GM21717 (cell line): ENCODE measurements around the gene MAP2K7.
"Not testable (repeated sequence)": the region's sequence is repeated elsewhere in the genome, so short reads cannot be mapped to it uniquely, and the experiment has no call there.

Experiments
- ATAC-seq: cut with Tn5 transposase; IDR thresholded peaks from one replicate; pipeline ENCODE4 v1.9.1; 2021; ENCODE audit warnings: mild to moderate bottlenecking, moderate library complexity; ENCODE audit not compliant: unreplicated experiment

Gene MAP2K7

DNA sequence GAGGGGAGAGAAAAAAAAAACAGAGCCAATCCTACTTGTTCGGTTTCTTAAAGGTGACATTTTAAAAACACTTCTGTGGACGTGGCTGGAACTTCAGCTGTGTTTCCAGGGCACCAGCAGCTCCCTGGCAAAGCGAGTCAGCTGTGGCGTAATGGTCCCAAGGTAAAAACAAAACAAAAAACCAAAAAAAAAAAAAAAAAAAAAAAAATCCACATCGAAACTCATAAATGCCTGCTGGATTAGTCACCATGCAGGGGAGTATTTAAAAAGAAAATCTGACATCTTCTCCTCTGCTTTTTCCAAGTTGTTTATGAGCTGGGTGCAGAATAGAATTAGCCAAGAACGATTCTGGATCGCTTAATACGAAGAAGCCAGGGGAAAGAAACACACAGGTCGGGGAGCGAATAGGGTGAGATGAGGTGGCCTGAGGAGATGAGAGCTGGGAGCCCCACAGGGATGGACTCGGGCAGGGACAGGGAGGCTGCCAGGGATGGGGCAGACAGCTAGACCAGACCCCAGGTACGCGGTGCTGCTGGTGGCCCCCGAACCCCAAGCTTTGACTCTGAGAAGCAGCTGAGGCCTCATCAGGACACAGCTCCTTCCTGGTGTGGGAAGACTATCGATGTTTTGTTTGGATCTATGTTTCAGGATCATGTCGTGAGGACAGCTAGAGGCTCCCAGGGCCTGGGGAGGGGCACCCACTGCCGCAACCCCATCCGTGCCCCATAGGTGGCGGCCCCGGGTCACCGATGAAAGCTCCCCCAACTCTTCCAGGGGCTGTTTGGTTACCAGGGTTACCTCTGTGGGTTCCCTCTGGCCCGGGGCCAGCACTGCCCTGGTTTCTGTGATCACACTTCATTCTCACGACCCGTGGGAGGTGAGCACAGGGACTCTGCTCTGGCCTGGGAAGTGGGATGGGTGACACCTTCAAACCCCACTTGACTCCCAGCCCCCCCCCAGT, 25.3 kb downstream of the MAP2K7 start:
- no peak for ATAC-seq

DNA sequence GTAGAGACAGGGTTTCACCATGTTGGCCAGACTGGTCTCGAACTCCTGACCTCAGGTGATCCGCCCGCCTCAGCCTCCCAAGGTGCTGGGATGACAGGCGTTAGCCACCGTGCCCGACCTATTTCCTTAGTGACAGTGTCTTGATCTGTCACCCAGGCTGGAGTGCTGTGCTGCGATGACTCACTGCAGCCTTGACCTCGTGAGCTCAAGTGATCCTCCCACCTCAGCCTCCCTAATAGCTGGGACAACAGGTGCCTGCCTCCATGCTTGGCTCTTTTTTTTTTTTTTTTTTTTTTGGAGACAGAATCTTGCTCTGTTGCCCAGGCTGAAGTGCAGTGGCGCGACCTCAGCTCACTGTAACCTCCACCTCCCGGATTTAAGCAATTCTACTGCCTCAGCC, 26.4 kb downstream of the MAP2K7 start:
- not testable (repeated sequence) for ATAC-seq

DNA sequence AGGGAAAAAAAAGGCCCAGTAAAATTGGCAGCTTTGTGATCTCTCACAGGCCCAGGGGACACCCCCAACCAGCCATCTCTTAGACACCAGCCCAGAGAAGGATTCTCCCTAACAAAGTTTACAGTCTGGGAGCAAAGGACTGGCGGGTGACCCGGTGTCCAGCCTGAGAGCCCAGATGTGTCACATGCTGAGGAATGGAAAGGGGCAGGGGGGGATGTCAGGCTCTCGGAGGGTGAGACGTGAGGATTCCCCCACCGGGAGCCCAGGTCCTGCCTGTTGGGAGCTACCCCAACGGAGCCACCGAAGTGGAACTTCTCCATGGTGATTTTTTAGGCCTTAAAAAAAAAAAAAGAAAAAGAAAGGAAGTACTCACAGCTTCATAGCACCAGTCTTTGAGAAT, 27.1 kb downstream of the MAP2K7 start:
- no peak for ATAC-seq

DNA sequence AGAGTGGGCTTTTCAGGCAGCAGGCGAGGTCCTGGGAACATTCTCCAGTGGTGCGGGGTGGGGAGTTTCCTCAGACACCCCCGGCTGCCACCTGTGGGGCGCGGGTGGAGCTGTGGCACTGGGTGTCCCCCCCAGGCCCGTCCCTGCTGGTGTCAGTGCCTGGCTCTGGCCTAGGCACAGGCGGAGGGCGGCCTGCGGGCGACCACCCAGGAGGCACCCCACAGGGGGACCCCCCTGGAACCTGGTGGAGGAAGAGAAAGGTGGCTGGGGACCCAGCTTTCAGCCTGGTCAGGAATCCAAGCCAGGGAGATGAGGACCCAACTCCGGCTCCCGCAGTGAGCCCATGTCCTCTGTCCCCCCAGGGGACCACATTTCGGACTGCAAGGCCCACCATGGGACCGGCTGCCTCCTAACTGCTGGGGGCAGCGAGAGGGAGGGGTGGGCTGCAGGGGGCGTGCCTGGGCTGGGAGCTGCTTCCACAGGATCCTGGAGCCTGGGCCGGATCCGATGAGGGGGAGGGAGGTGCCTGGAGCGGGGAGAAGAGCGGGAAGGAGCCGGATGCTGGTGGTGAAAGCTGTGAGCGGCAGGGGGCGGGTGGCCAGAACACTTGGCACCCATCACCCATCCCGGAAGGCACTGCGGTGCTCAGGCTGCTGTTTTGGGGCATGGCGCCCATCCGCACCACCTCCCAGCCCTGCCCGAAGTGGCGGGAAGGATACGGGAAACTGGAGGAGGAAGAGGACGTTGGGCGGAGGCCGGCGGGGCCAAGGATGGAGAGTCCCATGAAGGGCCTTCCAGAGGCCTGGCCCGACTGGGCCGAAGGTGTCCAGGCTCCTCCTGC, 27.8 kb downstream of the MAP2K7 start:
- ATAC-seq, result no peak

DNA sequence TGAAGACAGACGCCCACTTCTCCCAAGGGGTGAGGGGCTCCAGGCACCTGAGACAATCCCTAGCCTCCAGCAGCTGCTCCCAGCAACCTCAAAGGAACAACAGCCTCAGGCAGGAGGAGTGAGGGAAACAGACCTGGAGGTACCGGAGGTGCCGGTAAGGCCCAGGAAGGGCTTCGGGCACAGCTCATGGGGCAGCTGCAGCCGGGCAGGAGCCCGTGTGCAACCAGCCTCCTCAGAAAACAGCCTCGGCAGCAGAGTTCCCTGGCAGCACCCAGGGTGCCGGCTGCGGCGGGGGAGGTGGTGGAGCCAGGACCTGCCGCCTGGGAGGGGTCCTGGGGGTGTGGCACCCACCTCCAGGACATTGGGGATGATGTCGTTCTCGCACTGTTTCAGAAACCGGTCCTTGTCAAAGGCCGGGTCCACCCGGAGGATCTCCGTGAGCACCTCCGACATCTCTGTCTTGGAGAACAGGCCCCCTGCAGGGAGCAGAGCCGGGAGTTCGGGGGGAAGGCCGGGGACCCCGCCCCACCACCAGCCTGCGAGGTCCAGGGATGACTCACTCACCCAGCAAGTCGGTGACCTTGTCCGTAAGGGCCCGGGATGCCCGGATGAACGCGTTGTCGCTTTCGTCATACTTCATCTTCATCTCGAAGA, 28.7 kb downstream of the MAP2K7 start:
- ATAC-seq, result no peak

DNA sequence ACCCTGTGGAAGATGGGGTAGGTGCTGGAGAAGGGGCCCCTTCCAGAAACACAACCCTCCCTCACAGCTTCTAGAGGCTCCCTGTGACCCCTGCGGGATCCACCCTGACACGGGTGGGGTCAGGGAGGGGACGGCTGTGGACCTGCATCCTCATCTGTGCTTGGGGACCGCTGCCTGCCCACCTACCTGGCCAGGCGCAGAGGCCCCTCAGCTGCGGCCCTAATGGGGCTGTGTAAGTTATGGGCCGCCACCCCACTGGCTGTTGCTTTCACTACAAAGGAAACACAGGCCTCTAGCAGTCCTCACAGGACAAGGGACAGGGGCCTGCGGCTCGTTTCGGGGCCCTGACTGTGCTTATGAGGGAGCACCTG, 29.2 kb downstream of the MAP2K7 start:
- ATAC-seq, result no peak

DNA sequence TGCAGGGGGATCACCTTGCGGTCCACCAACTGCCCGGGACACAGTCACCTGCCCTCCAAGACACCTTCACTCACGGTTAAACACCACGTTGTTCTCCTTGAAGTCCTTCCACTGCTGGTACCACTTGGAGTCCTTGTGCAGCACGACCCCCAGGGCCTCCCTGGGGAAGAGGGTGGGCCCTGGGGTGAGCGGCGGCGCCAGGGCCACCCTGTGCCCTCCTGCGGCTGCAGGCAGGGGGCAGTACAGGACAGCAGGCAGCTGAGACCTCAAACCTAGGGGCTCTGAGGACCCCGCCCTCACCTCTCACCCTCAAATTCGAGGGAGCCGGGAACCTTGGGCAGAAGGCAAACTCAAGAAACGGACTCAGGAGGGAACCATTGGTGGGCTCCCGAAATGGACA, 29.7 kb downstream of the MAP2K7 start:
- ATAC-seq, result no peak

DNA sequence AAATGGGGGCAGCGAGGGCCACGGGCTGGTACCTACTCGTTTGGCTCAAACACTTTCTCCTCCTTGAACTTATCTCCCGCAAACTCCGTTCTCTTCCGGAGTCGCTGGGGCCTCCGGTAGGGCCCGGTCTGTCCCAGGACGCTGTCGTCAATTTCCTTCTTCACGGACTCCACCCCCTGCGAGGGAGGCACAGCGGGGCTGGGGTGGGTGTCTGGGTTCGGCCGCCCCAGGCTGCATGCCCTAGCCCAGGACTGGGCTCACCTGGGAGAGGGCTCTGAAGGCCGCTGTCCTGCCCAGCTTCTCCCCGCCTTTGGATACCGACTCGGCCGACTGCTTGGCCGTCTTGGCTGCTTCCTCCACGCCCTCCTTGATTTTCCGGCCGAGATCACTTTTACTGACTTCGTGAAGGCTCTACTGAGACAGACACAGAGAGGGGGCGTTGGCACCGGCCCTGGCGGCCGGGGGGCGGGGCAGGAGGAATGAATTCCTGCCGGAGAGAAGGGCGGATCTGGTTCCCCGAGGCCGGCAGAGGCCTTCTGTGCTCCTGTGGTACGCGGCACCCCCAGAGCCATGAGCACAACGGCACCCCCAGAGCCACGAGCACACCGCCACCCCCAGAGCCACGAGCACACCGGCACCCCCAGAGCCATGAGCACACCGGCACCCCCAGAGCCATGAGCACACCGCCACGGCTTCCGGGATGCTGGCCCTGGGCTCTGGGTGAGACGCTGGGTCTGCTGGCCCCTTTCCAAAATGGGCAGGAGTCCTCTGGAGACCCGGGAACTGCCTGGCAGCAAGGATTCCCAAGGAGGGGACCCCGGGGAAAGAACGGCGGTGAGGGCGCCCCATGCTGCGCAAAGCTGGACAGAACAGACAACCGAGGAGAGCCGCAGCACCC, 30.4 kb downstream of the MAP2K7 start:
- ATAC-seq, result no peak

DNA sequence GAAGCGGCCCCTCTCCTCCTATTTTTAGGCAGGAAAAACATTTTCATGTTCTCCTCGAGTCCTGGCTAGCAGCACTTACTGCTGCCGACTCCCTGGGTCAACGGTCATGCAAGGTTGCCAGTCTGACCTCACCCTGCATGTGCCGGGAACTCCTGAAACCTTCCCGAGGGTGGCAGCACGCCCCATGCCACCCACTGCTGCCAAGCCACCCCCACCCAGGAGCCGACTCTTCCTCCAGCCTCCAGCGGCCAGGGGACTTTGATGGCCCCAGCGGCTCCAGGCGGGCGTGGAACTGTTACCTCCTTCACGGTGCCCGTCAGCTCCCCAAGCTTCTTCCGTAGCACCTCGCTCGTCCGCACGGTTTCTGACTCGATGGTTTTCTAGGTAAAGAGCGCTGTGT, 31.1 kb downstream of the MAP2K7 start:
- ATAC-seq, result no peak

DNA sequence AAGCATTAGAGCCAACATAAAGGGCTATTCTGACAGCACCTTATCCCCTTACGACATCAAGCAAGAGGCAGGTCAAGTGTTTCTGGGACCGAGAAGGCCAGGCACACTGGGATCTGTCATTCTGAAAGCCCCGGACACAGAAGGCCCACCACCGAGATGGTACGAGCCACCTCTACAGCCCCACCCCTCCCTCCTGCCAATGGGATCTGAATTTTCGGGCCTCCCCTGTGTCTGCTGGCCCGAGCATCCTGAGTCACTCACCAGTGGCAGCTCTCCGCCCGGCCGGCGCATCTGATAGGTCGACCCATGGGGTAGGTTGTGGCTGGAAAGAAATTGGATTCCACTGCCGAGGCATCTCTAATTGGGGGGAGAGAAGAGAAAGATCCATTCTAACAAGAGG, 37.2 kb downstream of the MAP2K7 start:
- no peak for ATAC-seq

DNA sequence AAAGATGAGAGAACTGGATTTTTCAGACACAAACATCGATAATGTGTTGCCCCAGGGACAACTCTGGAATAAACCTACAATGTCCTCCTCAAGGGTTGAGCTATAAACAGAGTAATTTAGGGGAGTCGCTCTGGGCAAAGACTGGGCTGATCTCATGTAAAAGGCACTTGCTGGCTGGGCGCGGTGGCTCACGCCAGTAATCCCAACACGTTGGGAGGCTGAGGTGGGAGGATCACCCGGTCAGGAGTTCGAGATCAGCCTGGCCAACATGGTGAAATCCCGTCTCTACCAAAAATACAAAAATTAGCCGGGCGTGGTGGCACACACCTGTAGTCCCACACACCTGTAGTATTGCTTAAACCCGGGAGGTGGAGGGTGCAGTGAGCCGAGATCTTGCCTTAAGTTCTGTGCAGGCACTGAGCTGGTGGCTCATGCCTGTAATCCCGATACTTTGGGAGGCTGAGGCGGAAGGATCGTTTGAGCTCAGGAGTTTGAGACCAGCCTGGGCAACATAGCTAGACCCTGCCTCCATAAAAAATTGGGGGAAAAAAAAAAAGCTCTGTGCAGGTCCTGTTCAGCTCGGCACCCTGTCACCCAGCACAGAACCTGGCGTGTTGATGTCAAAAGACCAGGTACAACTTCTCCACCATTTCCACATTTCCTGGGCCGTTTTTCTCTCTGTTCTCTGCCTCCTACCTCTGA, 38.4 kb downstream of the MAP2K7 start:
- no peak for ATAC-seq

DNA sequence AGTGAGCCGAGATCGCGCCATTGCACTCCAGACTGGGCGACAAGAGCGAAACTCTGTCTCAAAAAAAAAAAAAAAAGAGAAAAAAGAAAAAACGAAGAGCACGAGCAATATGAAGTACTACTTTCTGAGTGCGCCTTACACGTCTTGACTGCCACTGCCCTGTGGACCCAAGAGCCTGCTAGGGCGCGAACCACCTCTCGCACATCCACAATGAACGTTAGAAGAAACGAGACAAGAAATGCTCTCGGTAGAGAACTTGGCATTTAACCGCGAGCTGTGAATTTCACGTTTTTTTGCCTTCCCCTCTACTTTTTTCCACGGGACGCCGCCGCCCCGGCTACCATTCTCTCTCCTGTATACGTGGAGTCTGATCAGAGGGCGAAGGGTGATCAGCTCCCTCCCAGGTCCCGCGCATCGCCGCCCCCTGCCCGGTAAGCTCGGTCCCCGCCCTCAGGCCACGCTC, 39.3 kb downstream of the MAP2K7 start:
- peak; percentile 12 for ATAC-seq

DNA sequence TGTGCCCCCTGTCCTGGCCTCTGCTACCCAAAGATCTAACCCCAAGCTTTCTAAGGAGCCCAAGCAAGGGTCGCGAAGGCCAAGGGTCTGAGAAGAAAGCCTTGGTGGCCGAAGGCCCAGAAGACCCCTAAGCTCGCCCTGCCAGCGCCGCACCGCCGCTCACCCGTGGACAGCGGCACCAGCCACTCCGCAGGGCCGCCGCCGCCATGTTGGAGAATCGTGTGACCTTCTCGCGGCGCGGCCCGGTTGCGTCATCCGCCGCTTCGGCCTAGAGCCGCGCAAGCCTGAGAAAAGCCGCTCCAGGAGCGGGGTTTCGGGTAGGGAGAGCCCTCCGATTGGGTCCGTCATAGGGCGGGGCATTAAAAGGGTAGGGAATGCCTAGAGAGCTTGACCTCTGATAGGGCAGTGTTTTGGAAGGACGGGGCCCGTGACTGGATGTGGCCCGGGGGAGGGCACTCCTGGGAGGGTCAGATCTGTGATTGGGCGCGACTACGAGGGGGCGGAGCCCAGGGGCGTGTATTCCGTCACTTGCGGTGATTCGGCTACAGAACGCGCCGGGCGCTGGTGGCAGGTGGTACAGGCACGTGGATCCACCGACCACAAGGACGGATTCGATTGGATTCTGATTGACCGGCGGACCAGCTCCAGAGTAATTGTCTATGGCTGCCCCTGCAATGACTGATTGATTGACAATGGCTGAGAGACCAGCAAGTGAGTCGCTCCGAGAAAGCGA, 39.9 kb downstream of the MAP2K7 start, which contains the start of gene TIMM44:
Gene TIMM44 (minus strand): TSS at position 223 of the 733 bp plus-strand sequence. CDS start 15 bp downstream, at position 208.
- peak; percentile 91 for ATAC-seq

DNA sequence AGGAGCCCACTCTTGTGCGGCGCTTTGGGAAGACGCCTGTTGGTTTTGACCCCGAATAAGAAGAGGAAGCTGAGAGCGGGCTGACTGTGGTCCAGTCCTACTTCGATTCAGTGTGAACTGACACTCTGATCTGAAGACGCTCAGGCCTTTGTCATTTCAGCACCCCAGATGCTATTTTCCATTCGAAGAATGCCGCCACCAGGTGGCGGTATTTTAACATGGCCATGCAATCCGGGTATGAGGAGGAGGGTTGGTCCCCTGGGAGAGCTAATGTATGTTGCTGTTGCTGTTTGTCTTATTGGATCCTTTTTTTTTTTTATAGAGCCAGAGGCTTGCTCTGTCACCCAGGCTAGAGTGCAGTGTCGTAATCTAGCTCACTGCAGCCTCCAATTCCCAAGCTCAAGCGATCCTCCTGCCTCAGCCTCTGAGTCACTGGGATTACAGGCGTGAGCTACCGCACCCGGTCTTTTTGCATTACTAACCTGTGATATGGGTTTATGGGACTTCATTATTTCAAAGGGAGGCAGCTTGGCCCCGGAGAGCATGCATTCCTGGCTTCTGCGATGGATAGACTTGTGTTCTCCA, 40.6 kb downstream of the MAP2K7 start:
- ATAC-seq, result no peak

DNA sequence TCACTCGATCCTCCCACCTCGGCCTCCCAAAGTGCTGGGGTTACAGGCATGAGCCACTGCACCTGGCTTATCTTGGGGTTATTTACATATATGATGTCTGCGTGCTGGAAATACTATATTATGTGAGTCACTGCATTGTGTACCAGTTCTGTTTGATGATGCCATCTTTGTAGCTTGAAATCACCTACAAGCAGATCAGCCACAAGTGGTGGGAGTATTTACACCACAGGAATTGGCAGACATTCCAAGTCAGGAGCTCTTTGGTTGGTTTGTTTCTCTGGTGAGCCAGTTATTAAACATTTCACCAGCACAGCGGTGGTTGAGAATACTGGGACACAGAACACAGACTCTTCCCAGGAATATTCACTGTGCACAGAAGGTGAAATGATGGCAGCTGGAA, 44.3 kb downstream of the MAP2K7 start:
- no peak for ATAC-seq

DNA sequence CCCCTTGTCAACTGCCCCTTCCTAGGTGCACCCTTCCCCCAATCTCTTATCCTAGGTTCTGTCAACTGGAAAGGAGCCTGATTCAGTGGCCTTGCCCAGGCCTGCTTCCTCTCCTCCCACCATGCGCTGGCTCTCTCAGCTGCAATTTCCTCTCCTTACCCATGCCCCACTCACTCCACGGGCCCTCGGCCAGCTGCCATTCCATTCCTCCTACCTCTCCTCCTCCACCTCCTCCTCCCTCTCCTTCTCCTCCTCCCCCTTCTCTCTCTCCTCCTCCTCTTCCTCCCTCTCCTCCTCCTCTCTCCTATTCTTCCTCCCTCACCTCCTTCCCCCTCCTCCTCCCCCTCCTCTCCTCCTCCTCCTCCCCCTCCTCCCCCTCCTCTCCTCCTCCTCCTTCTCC, 49.4 kb downstream of the MAP2K7 start:
- no peak for ATAC-seq

DNA sequence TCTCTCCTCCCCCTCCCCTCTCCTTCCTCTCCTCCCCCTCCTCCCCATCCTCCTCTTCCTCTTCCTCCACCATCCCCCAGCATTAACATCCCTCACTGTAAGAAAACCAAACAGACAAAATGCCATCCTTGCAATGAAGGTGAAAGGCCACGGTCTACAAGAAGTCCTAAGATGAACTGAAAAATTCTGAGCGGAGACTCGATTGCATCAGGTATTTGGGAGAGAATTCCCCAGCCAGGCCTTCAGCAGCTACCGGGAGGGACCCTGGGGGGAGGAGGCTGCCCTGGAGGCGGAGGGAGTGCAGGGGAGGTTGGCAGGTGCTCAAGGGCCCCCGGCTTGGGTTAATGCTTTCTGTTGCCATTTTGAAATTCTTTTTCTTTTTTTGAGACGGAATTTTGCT, 49.9 kb downstream of the MAP2K7 start:
- no peak for ATAC-seq

DNA sequence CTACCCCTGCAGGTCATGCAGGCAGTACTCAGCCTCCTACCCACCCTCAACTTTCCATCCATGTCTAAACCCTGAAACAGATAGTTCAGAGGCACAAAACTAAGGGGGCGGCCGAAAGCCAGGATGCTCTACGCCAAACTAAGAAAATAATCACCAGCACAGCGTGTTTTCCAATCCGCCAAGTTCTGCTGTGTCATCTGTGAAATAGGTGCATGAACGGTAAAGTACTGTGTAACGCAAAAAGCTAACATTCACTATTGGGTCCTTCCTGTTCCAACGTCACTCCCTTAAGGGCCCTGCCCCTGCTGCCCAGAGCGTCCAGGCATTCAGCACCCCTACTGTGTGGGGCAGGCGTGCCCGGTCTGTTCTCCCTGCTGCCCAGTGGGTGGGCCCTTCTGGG, 52.0 kb downstream of the MAP2K7 start:
- ATAC-seq, result no peak

DNA sequence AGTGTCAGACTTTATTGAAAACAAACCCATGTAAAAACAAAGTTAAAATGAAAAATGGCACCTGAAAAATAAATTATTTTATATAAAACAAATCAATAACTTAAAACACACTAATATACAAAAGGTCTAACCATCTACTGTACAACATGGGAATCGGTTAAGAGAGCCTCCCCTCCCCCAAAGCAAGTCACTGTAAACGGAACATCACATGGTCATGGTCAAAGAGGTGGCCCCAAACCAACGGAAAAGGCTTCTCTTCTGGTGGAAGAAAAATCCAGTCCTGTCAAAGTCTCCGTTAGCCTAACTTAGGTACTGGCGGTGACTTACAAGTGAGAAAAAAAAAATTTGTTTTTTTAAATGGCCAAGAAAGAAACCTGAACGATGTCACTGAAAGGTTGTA, 55.5 kb downstream of the MAP2K7 start:
- ATAC-seq, result no peak
